ENCODE measurements around the gene PPP2R2B. TPM values are rescaled to one million over a fixed set of nuclear protein-coding genes. Genes with fewer than 3 reads are reported as not detected.

The PPP2R2B gene
- total and polyA plus RNA-seq, 3 donors from 2014 or later = 9.8 to 36.6 (median 32.0) TPM

DNA sequence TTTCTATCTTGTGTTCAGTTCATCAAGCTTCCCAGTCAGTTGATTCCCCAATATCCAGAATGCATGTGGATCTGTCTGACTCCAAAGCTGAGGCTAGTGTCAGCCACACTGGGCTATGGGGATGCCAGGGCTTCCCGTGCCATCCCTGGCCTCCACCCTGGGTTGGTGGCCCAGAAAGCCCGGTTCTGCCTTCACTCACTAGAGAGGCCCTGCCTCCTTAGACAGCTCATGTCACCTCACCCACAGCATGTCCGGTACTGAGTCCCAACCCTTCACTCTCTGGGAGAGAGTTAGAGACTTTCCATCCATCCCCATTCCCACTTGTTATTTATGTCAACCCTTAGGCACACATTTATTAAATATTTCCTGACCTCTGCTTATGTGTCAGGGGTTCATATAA is 243.1 kb downstream of the PPP2R2B start:
- TF ChIP-seq POLR2A (IDR thresholded peaks at IDR 0.05) = no peak
- TF ChIP-seq, protein P1, sequence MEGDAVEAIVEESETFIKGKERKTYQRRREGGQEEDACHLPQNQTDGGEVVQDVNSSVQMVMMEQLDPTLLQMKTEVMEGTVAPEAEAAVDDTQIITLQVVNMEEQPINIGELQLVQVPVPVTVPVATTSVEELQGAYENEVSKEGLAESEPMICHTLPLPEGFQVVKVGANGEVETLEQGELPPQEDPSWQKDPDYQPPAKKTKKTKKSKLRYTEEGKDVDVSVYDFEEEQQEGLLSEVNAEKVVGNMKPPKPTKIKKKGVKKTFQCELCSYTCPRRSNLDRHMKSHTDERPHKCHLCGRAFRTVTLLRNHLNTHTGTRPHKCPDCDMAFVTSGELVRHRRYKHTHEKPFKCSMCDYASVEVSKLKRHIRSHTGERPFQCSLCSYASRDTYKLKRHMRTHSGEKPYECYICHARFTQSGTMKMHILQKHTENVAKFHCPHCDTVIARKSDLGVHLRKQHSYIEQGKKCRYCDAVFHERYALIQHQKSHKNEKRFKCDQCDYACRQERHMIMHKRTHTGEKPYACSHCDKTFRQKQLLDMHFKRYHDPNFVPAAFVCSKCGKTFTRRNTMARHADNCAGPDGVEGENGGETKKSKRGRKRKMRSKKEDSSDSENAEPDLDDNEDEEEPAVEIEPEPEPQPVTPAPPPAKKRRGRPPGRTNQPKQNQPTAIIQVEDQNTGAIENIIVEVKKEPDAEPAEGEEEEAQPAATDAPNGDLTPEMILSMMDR (IDR thresholded peaks at IDR 0.05) = no peak
- intact Hi-C loops (cut with DNase I; ENCODE audit: low total_unique reads) = no loop called here
- WGBS, 2 donors = 73 to 95% methylated on average over 2 to 3 of the region's 3 CpGs

DNA sequence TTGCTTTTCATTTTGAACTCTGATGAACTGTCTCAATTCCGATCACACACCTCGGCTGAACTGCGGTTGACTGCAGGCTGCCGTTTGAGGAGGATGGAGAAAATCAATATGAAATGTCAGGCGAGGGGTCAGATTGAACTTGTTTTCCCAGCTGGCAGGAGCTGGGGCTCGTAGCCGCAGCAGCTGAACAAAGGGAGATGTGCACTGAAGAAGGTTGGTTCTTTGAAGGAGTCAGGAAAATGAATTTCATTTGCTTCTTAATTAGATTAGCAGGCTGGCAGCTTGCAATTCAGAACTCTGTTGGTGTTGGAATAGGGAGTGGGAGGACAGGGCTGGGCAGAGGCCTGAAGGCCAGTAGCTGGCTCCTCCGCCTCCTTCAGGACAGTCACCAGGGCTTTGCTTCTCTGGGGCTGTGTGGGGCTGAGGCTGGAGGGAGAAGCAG is 245.2 kb downstream of the PPP2R2B start:
- no peaks in the 10 kb centered on the region for H3K4me1 ChIP-seq
- H3K27me3 ChIP-seq = no peaks in the 10 kb centered on the region
- H3K4me3 ChIP-seq = no peak overlapping the region
- H3K9me3 ChIP-seq = no peaks in the 10 kb centered on the region
- H3K36me3 ChIP-seq (ENCODE audit: low read depth, missing control alignments) = no peaks in the 10 kb centered on the region
- WGBS, 2 donors = 44 to 55% methylated on average over 8 of the region's 8 CpGs
- H3K27ac ChIP-seq = no peak overlapping the region
- no peak for DNase-seq
- TF ChIP-seq, protein P1 (IDR thresholded peaks at IDR 0.05) = no peak
- TF ChIP-seq POLR2A (IDR thresholded peaks at IDR 0.05) = no peak
- intact Hi-C loops (cut with DNase I; ENCODE audit: low total_unique reads) = no loop called here

More for the DNA sequence above, 243.1 kb downstream of the PPP2R2B start:
- Histone ChIP-seq H3K27me3 (no peaks in the 10 kb centered on the region), H3K27ac (no peak overlapping the region), H3K4me1 (no peaks in the 10 kb centered on the region), H3K36me3 (ENCODE audit: low read depth, missing control alignments) (no peaks in the 10 kb centered on the region), H3K9me3 (no peaks in the 10 kb centered on the region), H3K4me3 (no peak overlapping the region)
- DNase-seq = no peak

DNA sequence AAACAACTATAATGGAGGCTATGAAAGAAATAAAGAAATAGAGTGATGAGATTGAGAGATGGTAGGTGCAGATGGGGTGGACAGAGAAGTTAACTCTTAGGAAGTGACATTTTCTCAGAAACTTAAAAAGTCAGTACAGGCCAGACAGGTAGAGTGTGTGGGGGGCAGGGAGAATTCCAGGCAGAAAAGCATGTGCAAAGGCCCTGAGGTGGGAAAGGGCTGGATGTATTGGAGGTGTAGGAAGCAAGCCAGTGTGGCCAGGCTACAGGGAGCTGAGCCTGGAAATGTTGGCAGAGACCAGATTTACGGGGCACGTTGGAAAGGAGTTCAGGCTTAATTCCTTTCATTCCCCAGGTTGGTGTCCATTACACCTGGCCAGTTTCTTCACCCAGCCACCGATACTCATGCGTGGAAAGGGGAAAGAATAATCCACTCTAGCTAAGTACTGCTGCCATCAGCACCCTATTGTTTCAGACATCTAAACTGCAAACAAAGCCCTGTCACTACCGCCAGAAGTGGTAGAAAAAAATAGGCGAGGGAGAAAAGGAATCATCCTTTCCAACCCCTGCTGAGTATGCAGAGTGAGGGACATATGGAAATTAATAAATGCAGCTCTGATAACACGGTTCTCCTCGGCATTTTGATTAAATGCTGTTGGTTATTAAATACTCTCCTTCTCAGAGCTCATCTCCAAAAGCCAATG is 245.8 kb downstream of the PPP2R2B start:
- no peaks in the 10 kb centered on the region for H3K4me1 ChIP-seq
- TF ChIP-seq POLR2A (IDR thresholded peaks at IDR 0.05) = no peak
- TF ChIP-seq, protein P1 (IDR thresholded peaks at IDR 0.05) = no peak
- WGBS, 2 donors = 75 to 79% methylated on average over 8 of the region's 8 CpGs
- no peak overlapping the region for H3K27ac ChIP-seq
- H3K36me3 ChIP-seq (ENCODE audit: low read depth, missing control alignments) = no peaks in the 10 kb centered on the region
- intact Hi-C loops (cut with DNase I; ENCODE audit: low total_unique reads) = no loop called here
- H3K4me3 ChIP-seq = no peak overlapping the region
- no peaks in the 10 kb centered on the region for H3K9me3 ChIP-seq
- DNase-seq = no peak
- H3K27me3 ChIP-seq = no peaks in the 10 kb centered on the region

DNA sequence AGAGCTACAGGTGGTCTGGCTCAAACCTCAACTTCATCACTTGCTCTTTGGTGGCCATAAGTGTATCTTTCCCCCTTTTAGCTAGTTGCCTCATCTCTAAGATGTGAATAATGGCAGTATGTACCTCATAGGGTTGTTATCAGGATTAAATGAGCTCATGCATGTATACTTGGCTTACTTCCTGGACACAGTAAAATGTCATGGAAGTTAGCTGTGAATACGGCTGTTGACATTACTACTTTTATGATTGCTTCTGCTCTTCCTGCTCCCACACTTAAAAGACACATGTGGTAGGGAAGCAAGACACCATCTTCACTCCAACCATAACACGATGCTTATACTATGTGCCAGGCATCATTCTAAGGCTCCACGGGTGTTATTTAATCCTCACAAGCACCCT is 248.1 kb downstream of the PPP2R2B start:
- 70 to 76% methylated on average over 3 of the region's 3 CpGs for WGBS, 2 donors
- intact Hi-C loops (cut with DNase I; ENCODE audit: low total_unique reads) = no loop called here

More for the DNA sequence above, 248.1 kb downstream of the PPP2R2B start:
- Histone ChIP-seq H3K27me3 (no peaks in the 10 kb centered on the region), H3K36me3 (ENCODE audit: low read depth, missing control alignments) (no peaks in the 10 kb centered on the region), H3K9me3 (no peaks in the 10 kb centered on the region), H3K27ac (no peak overlapping the region), H3K4me1 (no peaks in the 10 kb centered on the region), H3K4me3 (no peak overlapping the region)
- TF ChIP-seq POLR2A (IDR thresholded peaks at IDR 0.05) = no peak
- TF ChIP-seq, protein P1 (IDR thresholded peaks at IDR 0.05) = no peak
- DNase-seq = no peak

All from testis (tissue), 3 donors.